Measurements from ENCODE around the gene PTCSC3.
"Not testable (repeated sequence)": the region's sequence is repeated elsewhere in the genome, so short reads cannot be mapped to it uniquely, and the experiment has no call there.

Gene PTCSC3

DNA sequence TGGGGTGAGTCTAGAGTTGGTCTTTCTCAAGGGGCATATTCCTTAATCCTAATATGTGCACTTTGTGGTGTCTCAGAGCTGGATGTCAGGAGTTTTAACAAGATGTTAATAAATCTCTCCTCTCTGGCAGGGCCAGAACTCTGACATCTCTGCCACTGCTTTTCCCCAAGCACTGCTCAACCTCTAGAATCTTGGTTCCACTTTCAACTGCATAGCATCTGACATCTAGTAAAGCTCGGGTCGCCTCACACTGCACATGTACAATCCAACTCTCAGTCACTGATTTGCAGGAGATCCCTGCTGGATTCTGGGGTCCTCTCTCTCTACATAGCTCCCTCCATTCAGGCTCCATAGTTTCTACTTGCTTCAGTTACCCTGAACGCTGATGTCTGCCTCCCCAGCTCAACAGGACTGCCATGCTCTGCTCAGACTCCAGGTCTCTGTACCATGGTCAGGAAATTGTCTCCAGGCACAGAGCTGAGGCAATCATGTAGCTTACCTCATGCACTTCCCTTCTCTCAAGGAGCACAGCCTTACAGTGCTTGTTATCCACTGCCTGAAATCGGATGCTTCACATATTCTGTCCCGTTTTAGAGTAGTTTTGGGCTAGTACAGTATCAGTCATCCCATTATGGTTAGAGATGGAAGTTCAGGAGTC lies 1.6 kb downstream of the PTCSC3 start:
- no peak for DNase-seq (ENCODE audit: low read depth in 2 of 2)

DNA sequence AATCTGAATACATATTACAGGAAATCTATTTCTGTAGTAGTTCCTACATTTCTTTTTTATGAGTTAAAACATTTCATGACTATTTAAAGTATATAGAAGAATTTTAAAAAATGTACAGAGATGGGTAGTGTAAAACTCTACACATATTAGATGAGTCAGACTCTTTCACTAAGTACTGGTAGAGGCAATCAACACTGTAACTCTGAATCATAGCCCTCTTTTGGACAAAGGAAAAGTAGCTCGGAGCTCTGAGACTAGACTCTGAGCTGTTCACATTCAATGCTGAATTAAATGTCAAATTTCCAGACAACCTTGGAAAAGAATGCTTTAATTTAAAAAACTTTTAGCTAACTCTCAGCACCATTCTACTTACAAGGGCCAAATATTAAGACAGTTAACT lies 3.4 kb downstream of the PTCSC3 start:
- no peak for DNase-seq (ENCODE audit: low read depth in 2 of 2)

DNA sequence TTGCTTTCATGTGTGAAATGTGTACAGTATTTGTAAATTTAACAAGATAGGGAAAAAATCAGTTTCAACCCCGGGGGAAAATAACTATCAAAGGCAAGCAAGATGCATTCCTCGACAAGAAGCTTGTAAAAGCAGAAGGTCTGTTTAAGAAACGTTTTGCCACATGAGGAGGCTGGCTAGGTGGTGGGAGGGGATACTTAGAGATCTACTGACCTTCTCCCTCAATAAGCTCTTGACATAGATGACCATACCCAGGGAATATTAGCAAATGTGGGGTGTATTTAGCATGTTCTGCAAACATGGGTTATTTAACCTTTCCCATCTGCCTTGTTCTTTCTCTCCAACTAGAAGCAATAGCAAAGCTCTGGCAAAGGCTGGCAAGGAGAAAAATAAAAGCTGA lies 4.9 kb downstream of the PTCSC3 start:
- no peak for DNase-seq (ENCODE audit: low read depth in 2 of 2)

DNA sequence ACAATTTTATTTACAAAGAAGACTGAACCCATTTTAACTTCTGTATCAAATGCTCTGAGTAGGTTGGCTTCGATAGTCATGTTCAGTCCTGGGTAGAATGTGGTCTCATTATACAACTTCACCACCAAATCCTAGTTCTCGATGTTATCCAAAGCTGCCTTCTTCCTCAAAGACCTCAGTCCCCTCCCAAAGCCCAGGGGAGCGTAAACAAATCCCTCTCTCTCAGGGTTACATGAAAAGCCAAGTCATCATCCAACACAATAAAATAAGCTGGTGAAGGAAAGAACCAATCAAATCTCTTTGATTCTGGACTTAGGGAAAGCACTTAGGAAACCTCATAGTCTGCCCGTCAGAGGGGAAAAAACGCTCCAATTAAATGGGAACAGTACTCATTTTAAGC lies 9.1 kb downstream of the PTCSC3 start:
- no peak for DNase-seq (ENCODE audit: low read depth in 2 of 2)

DNA sequence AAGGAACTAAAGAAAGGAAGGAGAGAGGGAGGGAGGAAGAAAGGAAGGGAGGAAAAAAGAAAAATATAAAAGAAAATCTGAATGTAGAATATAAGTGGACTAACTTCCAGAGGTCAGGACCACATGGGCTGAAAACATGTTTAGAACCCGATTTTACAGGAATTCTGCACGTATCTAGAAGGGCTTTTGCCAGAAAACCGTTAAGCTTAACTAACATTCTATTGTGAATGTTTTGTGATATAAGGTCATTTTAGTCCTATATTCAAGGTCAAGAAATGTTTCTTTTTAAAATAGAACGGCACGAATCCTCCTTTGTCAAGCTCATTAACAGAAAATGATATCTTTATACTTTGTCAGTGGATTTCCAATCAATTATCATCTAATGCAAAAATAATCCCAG lies 13.1 kb downstream of the PTCSC3 start:
- DNase-seq (ENCODE audit: low read depth in 2 of 2), result no peak

DNA sequence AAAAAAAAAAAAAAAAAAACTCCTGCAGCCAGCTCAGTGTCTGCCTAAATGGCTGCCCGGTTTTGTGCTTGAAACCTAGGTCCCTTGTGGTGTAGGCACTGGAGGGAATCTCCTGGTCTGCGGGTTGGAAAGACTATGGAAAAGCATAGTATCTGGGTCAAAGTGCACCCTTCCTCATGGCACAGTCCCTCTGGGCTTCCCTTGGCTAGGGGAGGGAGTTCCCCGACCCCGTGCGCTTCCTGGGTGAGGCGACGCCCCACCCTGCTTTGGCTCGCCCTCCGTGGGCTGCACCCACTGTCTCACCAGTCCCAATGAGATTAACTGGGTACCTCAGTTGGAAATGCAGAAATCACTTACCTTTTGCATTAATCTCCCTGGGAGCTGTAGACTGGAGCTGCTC lies 14.3 kb downstream of the PTCSC3 start:
- no peak for DNase-seq (ENCODE audit: low read depth in 2 of 2)

DNA sequence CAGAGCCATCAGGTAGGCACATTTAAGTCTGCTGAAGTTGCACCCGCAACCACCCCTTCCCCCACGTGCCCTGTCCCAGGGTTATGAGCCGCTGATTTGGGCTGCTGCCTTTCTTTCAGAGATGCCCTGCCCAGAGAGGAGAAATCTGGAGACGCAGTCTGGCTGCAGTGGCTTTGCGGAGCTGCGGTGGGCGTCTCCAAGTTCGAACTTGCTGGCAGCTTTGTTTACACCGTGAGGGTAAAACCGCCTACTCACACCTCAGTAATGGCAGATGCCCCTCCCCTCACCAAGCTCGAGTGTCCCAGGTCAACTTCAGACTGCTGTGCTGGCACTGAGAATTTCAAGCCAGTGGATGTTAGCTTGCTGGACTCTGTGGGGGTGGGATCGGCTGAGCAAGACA lies 14.7 kb downstream of the PTCSC3 start:
- no peak for DNase-seq (ENCODE audit: low read depth in 2 of 2)

DNA sequence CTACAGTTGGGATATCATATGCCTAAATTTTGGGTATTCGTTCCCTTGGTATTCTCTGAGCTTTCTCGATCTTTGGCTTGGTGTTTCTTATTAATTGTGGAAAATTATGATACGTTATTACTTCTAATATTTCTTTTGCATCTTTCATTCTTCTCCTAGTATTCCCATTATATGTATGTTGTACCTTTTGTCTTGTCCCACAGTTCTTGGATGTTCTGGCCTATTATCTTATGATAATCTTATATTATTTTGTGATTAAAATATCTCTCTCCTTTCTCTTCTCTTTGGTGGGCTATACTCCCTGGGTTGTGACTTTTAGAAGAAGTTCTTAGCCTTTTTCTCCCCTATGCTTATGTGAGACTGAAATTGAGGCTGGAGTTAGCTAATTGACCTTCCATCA lies 25.2 kb downstream of the PTCSC3 start:
- DNase-seq (ENCODE audit: low read depth in 2 of 2), result no peak

DNA sequence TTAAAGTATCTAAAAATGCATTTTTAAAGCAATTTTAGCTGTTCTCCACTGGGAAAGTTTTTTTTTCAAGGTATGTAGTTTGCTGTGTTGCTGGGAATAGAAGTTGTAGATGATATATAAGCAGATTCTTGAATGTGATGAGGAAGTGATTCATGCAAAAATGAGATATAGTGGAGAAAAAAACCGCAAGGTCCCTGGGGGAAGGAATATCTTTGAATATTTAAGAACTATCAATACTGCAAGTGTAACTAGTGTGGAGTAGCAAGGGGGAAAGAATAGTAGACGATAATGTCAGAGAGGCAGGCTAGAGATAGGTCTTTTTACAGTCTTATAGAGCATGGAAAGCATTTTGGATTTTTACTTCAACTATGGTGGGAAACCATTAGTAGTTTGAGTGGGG lies 42.5 kb downstream of the PTCSC3 start:
- no peak for DNase-seq (ENCODE audit: low read depth in 2 of 2)

DNA sequence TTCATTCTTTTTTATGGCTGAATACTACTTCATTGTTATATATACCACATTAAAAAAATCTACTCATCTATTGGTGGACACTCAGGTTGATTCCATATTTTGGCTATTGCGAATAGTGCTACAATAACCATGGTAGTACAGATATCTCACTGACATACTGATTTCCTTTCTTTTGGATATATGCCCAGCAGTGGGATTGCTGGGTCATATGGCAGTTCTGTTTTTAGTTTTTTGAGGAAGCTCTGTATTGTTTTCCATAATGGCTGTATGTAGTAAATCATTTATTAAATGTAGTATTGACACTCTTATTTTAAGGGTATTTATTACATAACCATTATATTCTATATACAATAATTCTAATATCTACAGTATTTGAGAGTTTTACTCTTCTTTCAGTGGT lies 43.7 kb downstream of the PTCSC3 start:
- no peak for DNase-seq (ENCODE audit: low read depth in 2 of 2)

DNA sequence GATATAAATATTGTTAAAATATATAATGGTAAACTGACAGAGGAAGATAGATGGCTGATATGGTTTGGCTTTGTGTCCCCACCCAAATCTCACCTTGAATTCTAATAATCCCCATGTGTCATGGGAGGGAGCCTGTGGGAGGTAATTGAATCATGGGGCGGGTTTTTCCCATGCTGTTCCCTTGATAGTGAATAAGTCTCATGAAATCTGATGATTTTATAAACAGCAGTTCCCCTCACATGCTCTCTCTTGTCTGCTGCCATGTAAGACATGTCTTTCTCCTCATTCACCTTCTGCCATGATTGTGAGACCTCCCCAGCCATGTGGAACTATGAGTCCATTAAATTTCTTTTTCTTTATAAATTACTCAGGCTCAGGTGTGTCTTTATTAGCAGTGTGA lies 46.3 kb downstream of the PTCSC3 start:
- DNase-seq (ENCODE audit: low read depth in 2 of 2), result no peak

DNA sequence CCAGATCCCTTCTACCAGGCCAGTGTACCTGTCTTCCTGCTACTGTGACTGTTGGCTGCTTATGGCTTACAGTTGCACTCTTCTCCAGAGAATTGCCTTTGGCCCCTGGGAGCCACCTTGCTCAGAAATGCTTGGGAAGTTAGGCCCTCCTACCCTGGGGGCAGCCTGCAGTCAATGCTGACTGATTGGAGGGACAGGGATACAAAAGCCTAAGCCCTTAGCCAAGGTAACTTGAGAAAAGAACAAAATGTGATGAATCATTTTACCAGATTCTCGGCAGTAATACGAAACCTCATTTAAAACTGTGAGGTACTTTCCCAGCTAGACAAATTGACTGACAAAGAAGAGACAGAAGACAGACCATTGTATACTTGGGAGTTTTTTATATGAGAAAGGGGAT lies 47.3 kb downstream of the PTCSC3 start:
- no peak for DNase-seq (ENCODE audit: low read depth in 2 of 2)

DNA sequence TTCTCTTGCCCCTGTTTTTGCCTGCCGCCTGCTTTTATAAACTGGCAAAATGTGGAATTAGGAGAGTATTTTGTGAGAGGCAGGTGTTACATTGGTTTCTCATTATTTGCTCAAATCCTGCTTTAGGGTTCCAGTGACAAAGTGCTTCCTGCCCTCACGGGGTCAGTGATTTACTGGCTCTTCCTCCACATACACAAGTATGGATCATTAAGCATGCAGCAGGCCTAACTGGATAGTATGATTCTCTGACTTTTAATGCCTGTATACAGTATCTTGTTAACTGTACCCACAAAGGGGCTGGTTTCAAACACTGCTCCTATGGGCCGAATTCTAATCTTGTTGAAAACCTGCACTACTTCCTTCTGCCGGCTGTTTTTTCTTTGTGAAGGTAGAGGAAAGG lies 63.2 kb downstream of the PTCSC3 start:
- DNase-seq (ENCODE audit: low read depth in 2 of 2), result no peak

DNA sequence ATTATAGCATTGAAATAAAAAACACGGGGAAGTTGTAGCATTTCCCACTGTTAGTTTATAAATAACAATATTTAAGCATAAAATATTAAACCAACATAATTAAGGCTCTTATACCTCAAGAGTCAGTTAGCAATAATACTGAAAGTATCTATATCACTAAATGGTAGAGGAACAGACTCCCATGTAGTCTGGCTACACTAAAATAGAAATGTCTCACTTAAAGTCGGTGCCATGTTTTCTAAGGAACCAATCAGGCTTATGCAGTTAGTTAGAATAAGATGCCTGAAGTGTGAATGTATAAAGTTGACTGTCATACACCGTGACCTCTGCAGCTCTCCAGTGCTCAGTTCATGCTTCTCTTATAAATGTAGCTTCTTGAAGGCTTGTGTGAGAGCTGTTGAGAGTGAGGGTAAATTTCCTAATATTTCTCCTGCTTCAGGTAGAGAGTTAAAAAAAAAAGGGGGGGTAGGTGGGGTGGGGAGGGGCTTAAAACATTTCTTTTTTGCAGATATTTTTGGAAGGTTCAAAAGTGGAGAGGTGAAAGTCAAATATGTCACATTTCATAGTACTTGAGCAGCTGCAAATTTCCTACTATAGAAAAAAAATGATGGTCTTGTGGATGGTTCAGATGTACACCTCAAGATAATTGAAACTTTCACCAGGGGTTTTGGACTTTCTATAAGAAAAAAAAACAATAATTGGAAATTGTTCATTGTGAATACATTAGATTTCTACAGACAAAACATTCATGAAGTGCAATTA lies 64.5 kb downstream of the PTCSC3 start:
- no peak for DNase-seq (ENCODE audit: low read depth in 2 of 2)

DNA sequence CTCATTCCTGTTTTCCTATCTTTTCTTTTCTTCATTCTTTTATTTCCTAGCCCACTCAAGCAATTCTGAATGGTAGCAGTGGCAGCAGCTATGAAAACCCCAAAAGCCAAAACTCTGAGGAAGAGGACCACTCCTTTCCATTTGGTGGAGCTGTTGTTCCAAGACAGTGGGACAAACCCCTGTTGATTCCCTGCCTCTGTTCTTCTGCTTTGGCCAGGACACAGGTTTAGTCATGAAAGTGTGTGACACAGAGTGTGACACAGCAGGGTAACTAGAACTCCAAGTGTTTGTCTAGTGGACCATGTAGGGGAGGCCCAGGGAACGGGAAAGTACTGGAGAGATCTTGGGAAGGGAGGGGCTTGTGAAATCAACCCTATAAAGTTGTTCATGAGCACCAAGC lies 71.1 kb downstream of the PTCSC3 start:
- no peak for DNase-seq (ENCODE audit: low read depth in 2 of 2)

DNA sequence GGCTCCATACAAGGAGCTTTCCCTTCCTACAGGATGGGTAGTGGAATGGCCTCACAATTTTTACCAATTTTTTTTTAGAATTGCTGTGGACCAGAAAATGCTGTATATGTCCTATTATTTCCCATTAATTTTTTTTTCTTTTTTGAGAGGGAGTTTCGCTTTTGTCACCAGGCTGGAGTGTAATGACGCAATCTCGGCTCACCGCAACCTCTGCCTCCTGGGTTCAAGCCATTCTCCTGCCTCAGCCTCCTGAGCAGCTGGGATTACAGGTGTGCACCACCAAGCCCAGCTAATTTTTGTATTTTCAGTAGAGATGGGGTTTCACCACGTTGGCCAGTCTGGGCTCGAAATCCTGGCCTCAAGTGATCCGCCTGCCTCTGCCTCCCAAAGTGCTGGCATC lies 72.3 kb downstream of the PTCSC3 start:
- not testable (repeated sequence) for DNase-seq (ENCODE audit: low read depth in 2 of 2)

DNA sequence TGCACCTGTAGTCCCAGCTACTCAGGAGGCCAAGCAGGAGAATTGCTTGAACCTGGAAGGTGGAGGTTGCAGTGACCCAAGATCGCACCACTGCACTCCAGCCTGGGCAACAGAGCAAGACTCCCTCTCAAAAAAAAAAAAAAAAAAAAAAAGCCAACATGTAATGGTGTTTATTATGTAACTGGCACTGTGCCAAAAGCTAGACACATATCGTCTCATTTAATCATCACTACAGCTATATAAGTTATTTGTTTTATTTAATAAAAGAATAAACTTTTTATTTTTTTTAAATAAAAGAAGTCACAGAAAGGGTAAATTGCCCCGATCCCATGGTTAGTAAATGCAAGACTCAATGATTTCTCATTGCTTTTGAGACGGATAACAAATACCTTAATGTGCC lies 76.9 kb downstream of the PTCSC3 start:
- DNase-seq (ENCODE audit: low read depth in 2 of 2), result no peak

DNA sequence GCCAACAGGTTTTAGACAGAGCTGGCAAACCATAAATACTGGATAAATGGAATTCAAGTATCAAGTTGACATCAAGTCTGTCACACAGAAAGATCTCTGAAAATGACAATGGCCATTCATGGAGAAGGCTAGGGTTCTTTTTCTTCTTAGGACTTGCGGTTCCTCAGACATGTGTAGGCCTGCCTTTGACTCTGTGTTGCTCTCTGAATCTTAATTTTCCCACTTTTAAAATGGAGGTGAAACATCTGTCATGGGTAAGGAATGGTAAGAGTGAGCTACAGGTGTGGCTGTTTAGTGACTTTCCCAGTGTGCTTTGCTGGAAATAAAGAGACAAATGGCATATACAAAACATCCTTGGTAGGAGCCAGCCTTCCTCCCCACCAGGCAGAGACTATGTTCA lies 79.2 kb downstream of the PTCSC3 start:
- DNase-seq (ENCODE audit: low read depth in 2 of 2), result no peak

DNA sequence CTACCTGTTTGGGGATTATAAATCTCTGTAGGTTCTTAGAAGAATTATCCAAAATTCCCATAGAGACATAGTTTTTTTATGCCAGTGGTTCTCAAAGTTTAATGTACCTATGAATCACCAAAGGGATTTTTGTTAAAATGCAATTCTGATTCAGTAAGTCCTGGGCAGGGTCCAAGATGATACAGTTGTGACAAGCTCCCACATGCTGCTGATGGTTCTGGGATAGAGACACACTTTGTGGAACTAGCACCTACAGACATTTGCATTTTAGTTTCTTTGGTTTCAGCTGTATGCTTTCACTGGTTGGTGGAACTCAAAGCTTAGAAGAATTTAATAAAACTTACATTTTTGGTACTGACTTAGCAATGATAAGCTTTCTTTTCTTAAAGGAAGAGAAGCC lies 80.4 kb downstream of the PTCSC3 start:
- DNase-seq (ENCODE audit: low read depth in 2 of 2), result no peak

DNA sequence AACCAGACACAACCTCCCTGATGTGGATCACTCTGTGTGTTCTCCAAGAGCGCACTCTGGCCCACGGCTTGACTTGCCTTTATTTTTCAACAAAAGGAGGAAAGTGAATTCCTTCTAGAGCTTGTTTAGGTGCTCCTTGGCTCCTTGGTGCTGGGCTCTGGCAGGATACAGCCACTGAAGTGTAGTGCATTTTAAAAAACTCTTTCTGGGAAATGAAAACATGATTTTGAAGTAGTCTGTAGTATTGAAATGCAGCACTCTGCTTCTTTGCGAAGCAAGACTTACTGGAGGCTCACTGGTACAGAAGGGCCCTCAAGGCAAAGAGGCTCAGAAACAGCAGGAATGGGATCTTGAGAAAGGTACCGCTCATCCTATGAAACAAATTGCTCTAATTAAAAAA lies 81.6 kb downstream of the PTCSC3 start:
- no peak for DNase-seq (ENCODE audit: low read depth in 2 of 2)

DNA sequence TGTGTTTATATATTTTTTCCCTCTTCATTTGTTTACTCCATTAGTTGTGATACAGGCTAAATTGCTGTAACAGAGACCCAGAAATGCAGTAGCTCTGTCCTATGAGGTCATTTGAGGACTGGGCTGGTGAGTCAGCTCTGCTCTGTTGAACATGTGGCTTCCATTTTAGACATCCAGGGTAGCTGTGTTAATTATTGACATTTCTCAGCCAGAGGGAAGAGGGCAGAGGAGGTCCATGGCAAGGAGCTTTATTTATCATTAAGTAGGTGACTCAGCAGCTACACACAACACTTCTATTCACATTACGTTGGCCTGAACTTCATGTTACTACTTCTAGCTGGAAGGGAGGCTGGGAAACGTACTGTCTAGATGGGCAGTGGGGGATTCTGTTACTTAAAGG lies 85.4 kb downstream of the PTCSC3 start:
- no peak for DNase-seq (ENCODE audit: low read depth in 2 of 2)

DNA sequence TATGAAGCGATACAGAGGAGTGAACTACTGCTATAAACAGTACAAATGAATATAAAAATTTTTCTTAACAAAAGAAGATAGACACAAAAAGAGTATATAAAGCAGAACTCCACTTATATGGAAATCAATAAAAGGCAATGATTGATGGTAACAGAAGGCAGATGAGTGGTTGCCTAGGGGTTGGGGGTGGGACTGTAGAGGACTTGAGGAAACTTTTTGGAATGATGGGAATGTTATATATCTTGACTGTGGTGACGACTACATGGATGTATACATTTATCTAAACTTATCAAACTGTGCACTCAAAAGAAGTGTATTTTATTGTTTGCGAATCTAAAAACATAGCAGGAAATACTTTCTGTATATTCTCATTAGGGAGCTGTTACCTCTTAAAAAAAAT lies 89.1 kb downstream of the PTCSC3 start:
- no peak for DNase-seq (ENCODE audit: low read depth in 2 of 2)

DNA sequence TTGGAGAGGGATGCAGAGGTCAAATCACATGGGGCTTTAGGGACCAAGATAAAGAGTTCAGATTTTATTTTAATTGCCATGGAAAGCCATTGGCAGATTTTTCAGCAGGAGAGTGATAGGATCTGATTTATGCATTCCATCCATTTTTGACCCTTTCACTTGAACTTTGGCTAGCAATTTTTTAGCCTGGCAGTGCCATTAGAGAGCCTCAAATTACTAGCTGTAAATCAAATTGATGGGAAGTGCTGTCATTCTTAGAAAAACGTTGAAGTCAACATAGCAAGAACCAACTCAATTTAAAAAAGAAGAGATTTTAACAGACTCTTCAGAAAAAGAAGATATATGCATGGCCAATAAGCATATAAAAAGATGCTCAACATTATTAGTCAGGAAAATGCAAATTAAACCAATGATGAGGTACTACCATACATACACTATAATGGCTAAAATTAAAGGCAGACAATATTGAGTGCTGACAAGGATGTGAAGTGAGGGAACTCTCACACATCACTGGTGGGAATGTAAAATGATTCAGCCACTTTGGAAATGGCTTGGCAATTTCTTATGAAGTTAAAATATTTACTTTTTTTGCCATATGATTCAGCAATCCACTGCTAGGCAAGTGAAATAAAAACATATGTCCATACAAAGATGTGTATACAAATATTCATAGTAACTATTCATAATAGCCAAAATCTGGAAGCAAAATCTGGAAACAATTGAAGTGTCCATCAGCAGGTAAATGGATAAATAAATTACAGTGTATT lies 89.7 kb downstream of the PTCSC3 start:
- DNase-seq (ENCODE audit: low read depth in 2 of 2), result no peak

All from stimulated activated CD4-positive, alpha-beta T cell treated with anti-CD3 and anti-CD28 coated beads, Interleukin-1b, Interleukin-23, amount 100 ng/mL, for 1 hour (primary cell).